Trophoblast cell (in vitro differentiated cells and primary cell): ENCODE measurements around the gene DUS4L.

Experiments used
- DNase-seq, 2 donors: peaks; one replicate each; pipeline ENCODE4 v3.0.0-alpha.2; 2016
- H2AFZ ChIP-seq: 2 replicates; pipeline ENCODE4 v1.6.1; 2013; ENCODE audit warnings: low read length, moderate library complexity, mild to moderate bottlenecking; ENCODE audit not compliant: insufficient read depth, poor library complexity
- H2AK5ac ChIP-seq: 2 replicates; pipeline ENCODE4 v1.6.1; 2013; ENCODE audit warnings: mild to moderate bottlenecking, low read length
- H2BK120ac ChIP-seq: 2 replicates; pipeline ENCODE4 v1.6.1; 2013; ENCODE audit warnings: low read length, mild to moderate bottlenecking, moderate library complexity; ENCODE audit not compliant: insufficient read depth, poor library complexity
- H2BK12ac ChIP-seq: 2 replicates; pipeline ENCODE4 v1.6.1; 2013; ENCODE audit warnings: mild to moderate bottlenecking, low read length, moderate library complexity
- H2BK5ac ChIP-seq: 2 replicates; pipeline ENCODE4 v1.6.1; 2013; ENCODE audit warnings: low read length, low read depth, moderate library complexity, mild to moderate bottlenecking; ENCODE audit not compliant: poor library complexity
- H3K14ac ChIP-seq: 2 replicates; pipeline ENCODE4 v1.6.1; 2013; ENCODE audit warnings: mild to moderate bottlenecking, low read length
- H3K18ac ChIP-seq: 2 replicates; pipeline ENCODE4 v1.6.1; 2013; ENCODE audit warnings: mild to moderate bottlenecking, low read length
- H3K23ac ChIP-seq: 2 replicates; pipeline ENCODE4 v1.6.1; 2013; ENCODE audit warnings: low read length
- H3K27ac ChIP-seq: 2 replicates; pipeline ENCODE4 v1.5.1; 2013; ENCODE audit warnings: low read depth, mild to moderate bottlenecking, inconsistent platforms, low read length, moderate library complexity
- H3K27me3 ChIP-seq: 2 replicates; pipeline ENCODE4 v1.6.1; 2013; ENCODE audit warnings: inconsistent platforms, mild to moderate bottlenecking, low read length, moderate library complexity; ENCODE audit not compliant: insufficient read depth
- H3K36me3 ChIP-seq, 2 experiments: 1 replicate in 1 of 2; 2 replicates in 1 of 2; pipeline ENCODE4 v1.6.1; 2013; ENCODE audit warnings: low read length in 2 of 2, mild to moderate bottlenecking in 2 of 2, moderate library complexity in 1 of 2; ENCODE audit not compliant: insufficient read depth in 2 of 2, control insufficient read depth in 1 of 2
- H3K4ac ChIP-seq: 2 replicates; pipeline ENCODE4 v1.6.1; 2013; ENCODE audit warnings: low read depth, mild to moderate bottlenecking, low read length, moderate library complexity
- H3K4me1 ChIP-seq, 2 experiments: 1 replicate in 1 of 2; 2 replicates in 1 of 2; pipeline ENCODE4 v1.6.1; 2013; ENCODE audit warnings: low read length in 2 of 2, mild to moderate bottlenecking in 2 of 2, moderate library complexity in 1 of 2; ENCODE audit not compliant: insufficient read depth in 2 of 2, control insufficient read depth in 1 of 2
- H3K4me2 ChIP-seq: 2 replicates; pipeline ENCODE4 v1.6.1; 2013; ENCODE audit warnings: inconsistent platforms, mild to moderate bottlenecking, low read length, moderate library complexity
- H3K4me3 ChIP-seq: 2 replicates; pipeline ENCODE4 v1.5.1; 2013; ENCODE audit warnings: mild to moderate bottlenecking, low read depth, low read length, inconsistent platforms
- H3K79me1 ChIP-seq: one replicate; pipeline ENCODE4 v1.6.1; 2013; ENCODE audit warnings: low read length
- H3K79me2 ChIP-seq: 2 replicates; pipeline ENCODE4 v1.6.1; 2013; ENCODE audit warnings: low read length, mild to moderate bottlenecking; ENCODE audit not compliant: control insufficient read depth, insufficient read depth, poor library complexity
- H3K9ac ChIP-seq: 2 replicates; pipeline ENCODE4 v1.6.1; 2013; ENCODE audit warnings: mild to moderate bottlenecking, low read length
- H3K9me3 ChIP-seq: 2 replicates; pipeline ENCODE4 v1.6.1; 2013; ENCODE audit warnings: low read depth, mild to moderate bottlenecking, control low read depth, inconsistent platforms, low read length; ENCODE audit not compliant: insufficient read depth
- H4K12ac ChIP-seq: 2 replicates; pipeline ENCODE4 v1.6.1; 2013; ENCODE audit warnings: low read depth, mild to moderate bottlenecking, low read length, moderate library complexity
- H4K8ac ChIP-seq: 2 replicates; pipeline ENCODE4 v1.6.1; 2013; ENCODE audit warnings: low read depth, mild to moderate bottlenecking, low read length, moderate library complexity
- H4K91ac ChIP-seq: one replicate; pipeline ENCODE4 v1.6.1; 2013; ENCODE audit warnings: low read depth, mild to moderate bottlenecking, low read length, moderate library complexity
- WGBS: extraction: QIAGEN DNeasy Blood & Tissue Kit; methylation state at CpG from one replicate; pipeline ENCODE4 v1.1.7; 2013; ENCODE audit warnings: missing lambda C conversion rate; ENCODE audit not compliant: insufficient read length, insufficient coverage; ENCODE audit errors: extremely low coverage; 5-methylcytosine and 5-hydroxymethylcytosine counted together

The DUS4L gene

DNA sequence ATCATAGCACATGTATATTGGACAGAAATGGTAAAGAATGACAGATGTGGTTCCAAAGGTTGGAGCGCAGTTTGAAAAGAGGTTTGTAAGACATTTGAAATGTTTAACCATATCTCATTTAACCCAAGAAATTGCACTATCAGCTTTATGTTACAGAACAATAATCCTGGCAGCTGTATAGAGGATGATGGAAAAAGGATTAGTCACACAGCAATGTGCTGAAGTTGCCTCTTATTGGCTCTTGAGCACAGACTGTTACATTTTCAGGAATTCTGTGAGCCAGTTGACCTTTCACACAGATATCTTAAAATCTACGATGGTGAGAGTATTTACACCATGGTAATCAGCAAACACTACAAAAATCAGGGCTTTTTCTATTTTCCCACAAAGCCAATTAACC, 3.9 kb upstream of the DUS4L start:
- no peak overlapping the region for H4K12ac ChIP-seq
- DNase-seq, result peak in 1 of 2 donors; percentile 24
- no peak overlapping the region for H4K8ac ChIP-seq
- H2BK120ac ChIP-seq, result no peak overlapping the region
- H3K4me3 ChIP-seq, result no peak overlapping the region
- no peak overlapping the region for H4K91ac ChIP-seq
- no peak overlapping the region for H3K9ac ChIP-seq
- no peak overlapping the region for H2AFZ ChIP-seq
- H3K4me2 ChIP-seq, result no peak overlapping the region
- H3K23ac ChIP-seq, result no peak overlapping the region
- H2BK5ac ChIP-seq, result no peak overlapping the region
- no peak overlapping the region for H2AK5ac ChIP-seq
- no peak overlapping the region for H2BK12ac ChIP-seq
- H3K79me2 ChIP-seq, result peaks cover 5% of the 10 kb centered on the region
- H3K14ac ChIP-seq, result no peak overlapping the region
- H3K4ac ChIP-seq, result no peak overlapping the region
- no peaks in the 10 kb centered on the region for H3K9me3 ChIP-seq
- peaks cover 6% of the 10 kb centered on the region for H3K79me1 ChIP-seq
- H3K36me3 ChIP-seq, result peaks cover 0 to 6% of the 10 kb centered on the region in 2 experiments
- WGBS, result no CpG with 5 or more reads among the region's 2 CpGs
- no peak overlapping the region for H3K27ac ChIP-seq
- H3K18ac ChIP-seq, result no peak overlapping the region
- H3K4me1 ChIP-seq, result no peaks in the 10 kb centered on the region
- no peaks in the 10 kb centered on the region for H3K27me3 ChIP-seq

- H3K14ac ChIP-seq, result no peak overlapping the region
- H3K79me1 ChIP-seq, result peaks cover 6% of the 10 kb centered on the region
- no peak overlapping the region for H2AFZ ChIP-seq
- H2BK120ac ChIP-seq, result no peak overlapping the region
- no peaks in the 10 kb centered on the region for H3K4me1 ChIP-seq
- H3K23ac ChIP-seq, result no peak overlapping the region
- H4K91ac ChIP-seq, result no peak overlapping the region
- no peak overlapping the region for H2BK12ac ChIP-seq
- H4K8ac ChIP-seq, result no peak overlapping the region
- H3K9ac ChIP-seq, result no peak overlapping the region
- H3K79me2 ChIP-seq, result peaks cover 5% of the 10 kb centered on the region
- no peak overlapping the region for H2AK5ac ChIP-seq
- no peak overlapping the region for H3K4ac ChIP-seq
- no peak overlapping the region for H3K27ac ChIP-seq
- DNase-seq, result no peak
- peaks cover 0 to 6% of the 10 kb centered on the region in 2 experiments for H3K36me3 ChIP-seq
- no peaks in the 10 kb centered on the region for H3K27me3 ChIP-seq
- no CpG with 5 or more reads among the region's 6 CpGs for WGBS
- no peak overlapping the region for H3K4me3 ChIP-seq
- H3K4me2 ChIP-seq, result no peak overlapping the region
- H2BK5ac ChIP-seq, result no peak overlapping the region
- H3K18ac ChIP-seq, result no peak overlapping the region
- no peaks in the 10 kb centered on the region for H3K9me3 ChIP-seq
- H4K12ac ChIP-seq, result no peak overlapping the region
These were observed 2.8 kb upstream of the DUS4L start for GRCh38 chr7:107560898-107561516.

- no CpG with 5 or more reads among the region's 21 CpGs for WGBS
- H3K14ac ChIP-seq, result peak overlapping the region; percentile 73
- peak overlapping the region; percentile 85 for H3K9ac ChIP-seq
- peak overlapping the region; percentile 71 for H4K12ac ChIP-seq
- H3K27ac ChIP-seq, result no peak overlapping the region
- no peak overlapping the region for H2BK12ac ChIP-seq
- peak overlapping the region; percentile 96 for H4K8ac ChIP-seq
- H3K79me1 ChIP-seq, result peaks cover 6% of the 10 kb centered on the region
- H3K4me1 ChIP-seq, result no peaks in the 10 kb centered on the region
- H2BK120ac ChIP-seq, result peak overlapping the region; percentile 28
- no peak overlapping the region for H2BK5ac ChIP-seq
- H3K79me2 ChIP-seq, result peaks cover 5% of the 10 kb centered on the region
- H3K4me3 ChIP-seq, result peak overlapping the region; percentile 97
- no peak overlapping the region for H3K23ac ChIP-seq
- peak overlapping the region; percentile 59 for H3K4ac ChIP-seq
- no peak overlapping the region for H2AK5ac ChIP-seq
- H3K18ac ChIP-seq, result peak overlapping the region; percentile 80
- no peaks in the 10 kb centered on the region for H3K9me3 ChIP-seq
- peak overlapping the region; percentile 76 for H2AFZ ChIP-seq
- peak overlapping the region; percentile 91 for H3K4me2 ChIP-seq
- H4K91ac ChIP-seq, result peak overlapping the region; percentile 73
- peaks cover 0 to 2% of the 10 kb centered on the region in 2 experiments for H3K36me3 ChIP-seq
- H3K27me3 ChIP-seq, result no peaks in the 10 kb centered on the region
- DNase-seq, result peak in 1 of 2 donors; percentile 20
These were observed 543 bp upstream of the DUS4L start for GRCh38 chr7:107563081-107563774.

DNA sequence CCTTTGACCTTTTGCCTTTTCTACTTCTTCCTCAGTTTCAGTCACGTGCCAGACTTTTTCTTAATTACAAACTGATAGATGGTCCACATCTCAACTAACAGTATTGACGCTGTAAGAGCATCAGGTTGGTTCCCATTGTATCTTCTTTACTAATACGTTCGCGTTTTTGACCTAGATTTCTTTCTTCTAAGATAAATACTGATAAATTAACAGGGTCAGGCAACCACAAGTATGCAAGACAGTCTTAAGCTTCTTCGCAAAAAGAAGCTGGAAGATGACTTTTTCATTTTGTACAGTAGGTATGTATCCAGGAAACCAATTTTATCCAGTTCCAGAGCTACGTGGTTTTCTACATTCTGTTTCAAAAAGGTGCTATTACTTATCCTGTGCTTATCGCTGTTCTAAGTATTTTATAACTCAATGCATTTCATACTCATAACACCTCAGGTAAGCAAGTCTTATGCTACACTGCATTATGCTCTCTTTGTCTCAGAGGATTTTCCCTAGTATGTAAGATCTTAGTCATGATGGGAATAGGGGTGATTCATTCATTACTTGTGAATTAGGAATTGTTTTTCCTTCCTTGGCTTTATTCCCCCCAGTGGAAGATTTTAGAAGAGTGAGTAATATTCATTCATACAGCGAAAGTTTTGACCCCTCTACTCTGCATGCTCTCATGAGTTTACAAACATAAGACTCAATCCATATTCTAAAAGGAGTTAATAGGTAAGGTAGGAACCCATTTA, 955 bp downstream of the DUS4L start:
- H2BK5ac ChIP-seq, result no peak overlapping the region
- no peak for DNase-seq
- no peaks in the 10 kb centered on the region for H3K9me3 ChIP-seq
- peaks cover 5% of the 10 kb centered on the region for H3K79me2 ChIP-seq
- peak overlapping the region; percentile 66 for H3K4me2 ChIP-seq
- H3K27me3 ChIP-seq, result no peaks in the 10 kb centered on the region
- no peak overlapping the region for H4K91ac ChIP-seq
- H2BK120ac ChIP-seq, result no peak overlapping the region
- H3K4me3 ChIP-seq, result no peak overlapping the region
- H3K79me1 ChIP-seq, result peaks cover 6% of the 10 kb centered on the region
- H3K23ac ChIP-seq, result no peak overlapping the region
- peak overlapping the region; percentile 92 for H4K8ac ChIP-seq
- no peak overlapping the region for H4K12ac ChIP-seq
- H3K9ac ChIP-seq, result no peak overlapping the region
- H2BK12ac ChIP-seq, result no peak overlapping the region
- no peak overlapping the region for H2AFZ ChIP-seq
- H2AK5ac ChIP-seq, result no peak overlapping the region
- H3K4me1 ChIP-seq, result no peaks in the 10 kb centered on the region
- no CpG with 5 or more reads among the region's 9 CpGs for WGBS
- no peak overlapping the region for H3K18ac ChIP-seq
- no peak overlapping the region for H3K27ac ChIP-seq
- no peaks in the 10 kb centered on the region for H3K36me3 ChIP-seq
- no peak overlapping the region for H3K14ac ChIP-seq
- no peak overlapping the region for H3K4ac ChIP-seq
